Right atrium auricular region (tissue), 2 donors: Measurements from ENCODE around the gene RPL36AL. TPM values are rescaled to one million over a fixed set of nuclear protein-coding genes. Genes with fewer than 3 reads are reported as not detected.

Source experiments
- DNase-seq: peaks from one replicate; pipeline ENCODE4 v3.0.0-alpha.2; 2019; ENCODE audit warnings: low spot score
- H3K27ac ChIP-seq, 2 donors: fragments of 200-600 bp; sonication (generic); 1 replicate in 1 of 2; 2 replicates in 1 of 2; pipeline ENCODE4 v1.5.1; 2016 to 2019
- H3K27me3 ChIP-seq, 2 donors: fragments of 200-600 bp; sonication (generic); one replicate each; pipeline versions ENCODE4 v1.5.1 to v1.6.0; 2017 to 2019
- H3K36me3 ChIP-seq: fragments of 200-600 bp; sonication (generic); one replicate; pipeline ENCODE4 v1.5.1; 2016
- H3K4me1 ChIP-seq, 2 donors: fragments of 200-600 bp; sonication (generic); one replicate each; pipeline versions ENCODE4 v1.5.1 to v1.6.0; 2017 to 2019
- H3K4me3 ChIP-seq, 2 donors: fragments of 200-600 bp; sonication (generic); 1 replicate in 1 of 2; 2 replicates in 1 of 2; pipeline ENCODE4 v1.5.1; 2017 to 2019; ENCODE audit warnings: mild to moderate bottlenecking in 1 of 2, moderate library complexity in 1 of 2
- H3K9me3 ChIP-seq, 2 donors: fragments of 200-600 bp; sonication (generic); one replicate each; pipeline ENCODE4 v1.5.1; 2019
- total RNA-seq, 2 donors: library from RNA; depleted of rRNA; stranded (reverse); fragments of >200 nt; gene quantifications; one replicate each; pipeline ENCODE4 v1.1.0, GENCODE V29; 2016
- TF ChIP-seq, protein P1 (sequence below), 2 donors: fragments of 200-600 bp; sonication (generic); IDR thresholded peaks; one replicate each; pipeline ENCODE4 v1.5.1; 2019; ENCODE audit warnings: antibody characterized with exemption in 2 of 2

Gene RPL36AL
- total RNA-seq, 2 donors from 2014 or later = 133 to 301 TPM

DNA sequence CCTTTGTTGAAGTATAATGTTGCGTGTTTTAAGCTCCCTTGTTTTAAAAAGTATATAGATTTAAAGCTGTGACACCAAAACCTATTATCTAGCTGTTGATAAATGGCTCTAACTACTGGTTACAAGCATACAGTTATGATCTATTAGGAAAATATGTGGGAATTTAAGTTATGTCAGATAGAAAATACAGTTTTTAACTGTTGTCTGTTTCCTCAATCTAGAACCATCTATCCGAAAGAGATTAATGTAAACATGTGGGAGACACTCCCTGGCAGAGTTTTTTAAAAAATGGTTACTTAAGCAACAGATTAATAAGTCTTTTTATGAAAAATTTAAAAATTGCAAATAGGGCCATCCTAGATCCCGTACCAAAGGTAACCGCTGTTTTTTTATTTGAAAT lies 8.2 kb downstream of the RPL36AL start:
- TF ChIP-seq, protein P1, sequence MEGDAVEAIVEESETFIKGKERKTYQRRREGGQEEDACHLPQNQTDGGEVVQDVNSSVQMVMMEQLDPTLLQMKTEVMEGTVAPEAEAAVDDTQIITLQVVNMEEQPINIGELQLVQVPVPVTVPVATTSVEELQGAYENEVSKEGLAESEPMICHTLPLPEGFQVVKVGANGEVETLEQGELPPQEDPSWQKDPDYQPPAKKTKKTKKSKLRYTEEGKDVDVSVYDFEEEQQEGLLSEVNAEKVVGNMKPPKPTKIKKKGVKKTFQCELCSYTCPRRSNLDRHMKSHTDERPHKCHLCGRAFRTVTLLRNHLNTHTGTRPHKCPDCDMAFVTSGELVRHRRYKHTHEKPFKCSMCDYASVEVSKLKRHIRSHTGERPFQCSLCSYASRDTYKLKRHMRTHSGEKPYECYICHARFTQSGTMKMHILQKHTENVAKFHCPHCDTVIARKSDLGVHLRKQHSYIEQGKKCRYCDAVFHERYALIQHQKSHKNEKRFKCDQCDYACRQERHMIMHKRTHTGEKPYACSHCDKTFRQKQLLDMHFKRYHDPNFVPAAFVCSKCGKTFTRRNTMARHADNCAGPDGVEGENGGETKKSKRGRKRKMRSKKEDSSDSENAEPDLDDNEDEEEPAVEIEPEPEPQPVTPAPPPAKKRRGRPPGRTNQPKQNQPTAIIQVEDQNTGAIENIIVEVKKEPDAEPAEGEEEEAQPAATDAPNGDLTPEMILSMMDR (IDR thresholded peaks at IDR 0.05) = no peak
- H3K27me3 ChIP-seq = no peaks in the 10 kb centered on the region
- H3K36me3 ChIP-seq = no peaks in the 10 kb centered on the region
- no peak overlapping the region for H3K4me3 ChIP-seq
- no peak overlapping the region for H3K27ac ChIP-seq
- H3K9me3 ChIP-seq = no peaks in the 10 kb centered on the region
- H3K4me1 ChIP-seq = no peaks in the 10 kb centered on the region
- DNase-seq = no peak

DNA sequence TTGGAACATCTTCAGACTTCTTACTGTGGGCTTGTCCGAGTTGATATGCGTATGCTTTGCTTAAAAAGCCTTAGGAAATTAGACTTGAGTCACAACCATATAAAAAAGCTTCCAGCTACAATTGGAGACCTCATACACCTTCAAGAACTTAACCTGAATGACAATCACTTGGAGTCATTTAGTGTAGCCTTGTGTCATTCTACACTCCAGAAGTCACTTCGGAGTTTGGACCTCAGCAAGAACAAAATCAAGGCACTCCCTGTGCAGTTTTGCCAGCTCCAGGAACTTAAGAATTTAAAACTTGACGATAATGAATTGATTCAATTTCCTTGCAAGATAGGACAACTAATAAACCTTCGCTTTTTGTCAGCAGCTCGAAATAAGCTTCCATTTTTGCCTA lies 12.8 kb downstream of the RPL36AL start:
- Histone ChIP-seq H3K36me3 (no peaks in the 10 kb centered on the region), H3K4me3 (no peak overlapping the region), H3K4me1 (no peaks in the 10 kb centered on the region), H3K9me3 (no peaks in the 10 kb centered on the region), H3K27me3 (no peaks in the 10 kb centered on the region), H3K27ac (no peak overlapping the region)
- DNase-seq = no peak
- TF ChIP-seq, protein P1 (IDR thresholded peaks at IDR 0.05) = no peak

DNA sequence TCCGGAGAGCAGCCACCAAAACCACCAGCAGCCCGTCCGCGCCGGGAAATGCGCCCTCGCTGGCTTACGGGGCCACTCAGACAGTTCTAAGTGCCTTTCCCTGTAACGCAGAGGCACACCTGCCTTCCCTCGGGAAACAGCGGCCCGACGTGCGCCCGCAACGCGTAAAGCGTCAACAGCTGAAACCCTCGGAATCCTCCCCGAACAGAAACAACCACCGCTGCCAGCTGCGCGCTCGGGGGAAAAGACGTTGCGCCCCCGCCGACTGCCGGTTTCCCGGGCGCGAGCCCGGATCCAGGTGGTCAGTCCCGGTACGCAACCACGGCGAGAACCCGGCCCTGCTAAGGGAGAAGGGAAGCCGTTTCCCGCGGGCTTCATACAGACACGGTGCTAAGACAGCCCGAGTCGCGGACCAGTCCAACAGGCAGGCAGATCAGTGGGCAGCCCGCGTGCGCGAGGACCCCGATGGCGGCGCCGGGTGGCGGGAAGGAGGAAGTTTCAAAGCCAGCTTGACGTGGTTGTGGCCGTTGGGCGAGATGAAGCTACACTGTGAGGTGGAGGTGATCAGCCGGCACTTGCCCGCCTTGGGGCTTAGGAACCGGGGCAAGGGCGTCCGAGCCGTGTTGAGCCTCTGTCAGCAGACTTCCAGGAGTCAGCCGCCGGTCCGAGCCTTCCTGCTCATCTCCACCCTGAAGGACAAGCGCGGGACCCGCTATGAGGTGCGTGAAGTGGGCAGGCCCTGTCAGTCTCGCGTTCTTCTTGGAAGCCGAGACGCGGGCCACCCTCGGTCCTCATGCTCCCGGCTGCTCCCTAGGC lies 21.7 kb downstream of the RPL36AL start, which contains the start of gene LRR1:
Gene LRR1 (plus strand): TSS at position 456 of the 816 bp plus-strand sequence. CDS start 81 bp downstream, at position 537.
- peak within 1 kb of the TSS; percentile 92 to 97 for H3K27ac ChIP-seq
- no peaks in the 10 kb centered on the region for H3K36me3 ChIP-seq
- TF ChIP-seq, protein P1 (IDR thresholded peaks at IDR 0.05) = peak in 1 of 2 donors; percentile 15
- H3K4me3 ChIP-seq = peak within 1 kb of the TSS; percentile 74 to 82
- peak; percentile 86 for DNase-seq
- H3K9me3 ChIP-seq = no peaks in the 10 kb centered on the region
- H3K27me3 ChIP-seq = no peaks in the 10 kb centered on the region
- peaks cover 0 to 25% of the 10 kb centered on the region in 2 donors for H3K4me1 ChIP-seq

DNA sequence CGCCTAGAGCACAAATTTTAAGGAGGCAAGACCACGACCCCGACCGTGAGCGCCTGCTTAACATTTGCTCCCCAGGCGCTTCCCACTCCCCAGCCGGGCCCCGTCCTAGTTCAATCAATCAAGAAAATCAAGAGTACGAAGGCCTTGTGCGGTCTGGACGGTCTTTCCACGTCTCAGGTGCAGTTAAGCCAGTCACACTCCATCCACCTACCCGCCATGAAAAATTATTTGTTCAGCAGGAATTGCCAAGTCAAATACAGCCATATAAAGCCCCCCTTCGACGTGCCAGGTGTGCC lies 22.3 kb downstream of the RPL36AL start:
- peak overlapping the region; percentile 74 to 82 for H3K4me3 ChIP-seq
- H3K27me3 ChIP-seq = no peaks in the 10 kb centered on the region
- peaks cover 0 to 25% of the 10 kb centered on the region in 2 donors for H3K4me1 ChIP-seq
- no peak for DNase-seq
- no peaks in the 10 kb centered on the region for H3K36me3 ChIP-seq
- no peaks in the 10 kb centered on the region for H3K9me3 ChIP-seq
- H3K27ac ChIP-seq = peak overlapping the region; percentile 92 to 97
- TF ChIP-seq, protein P1 (IDR thresholded peaks at IDR 0.05) = no peak

DNA sequence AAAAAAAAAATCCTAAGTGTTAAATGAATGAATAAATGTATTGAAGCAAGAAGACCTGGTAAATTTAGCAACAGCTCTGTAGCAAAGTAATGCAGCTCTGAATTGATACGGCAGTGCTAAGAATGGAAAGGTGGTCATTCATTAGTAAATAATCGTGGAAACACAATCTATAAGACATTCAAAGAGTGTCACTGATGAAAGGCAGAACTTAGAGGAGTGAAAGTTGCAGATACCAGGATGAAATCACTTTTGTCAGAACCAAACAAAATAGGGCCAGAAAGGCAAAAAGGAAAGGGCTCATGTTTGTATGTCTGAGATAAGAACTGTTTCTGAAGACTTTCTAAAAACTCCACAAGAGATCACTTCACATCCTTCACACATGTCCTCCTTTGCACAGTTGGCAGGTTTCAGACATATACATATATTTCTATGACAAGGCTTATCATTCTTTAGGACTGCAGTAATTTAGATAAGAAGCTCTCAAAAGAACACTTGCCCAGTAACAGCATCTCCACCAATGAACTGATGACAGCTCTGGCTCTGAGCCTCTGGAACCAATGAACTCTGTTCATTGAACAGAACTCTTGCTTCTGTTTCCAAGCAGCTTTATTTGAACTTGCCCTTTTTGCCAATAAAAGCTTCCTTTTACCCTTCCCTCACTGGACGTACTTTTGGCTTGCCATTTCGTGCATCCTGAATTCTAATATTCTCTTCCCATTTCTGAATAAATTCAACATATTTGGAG lies 25.9 kb downstream of the RPL36AL start:
- peak overlapping the region in 1 of 2 donors; percentile 9 for H3K27ac ChIP-seq
- no peak for DNase-seq
- H3K9me3 ChIP-seq = no peaks in the 10 kb centered on the region
- no peaks in the 10 kb centered on the region for H3K36me3 ChIP-seq
- TF ChIP-seq, protein P1 (IDR thresholded peaks at IDR 0.05) = no peak
- no peak overlapping the region for H3K4me3 ChIP-seq
- H3K27me3 ChIP-seq = no peaks in the 10 kb centered on the region
- H3K4me1 ChIP-seq = peaks cover 0 to 25% of the 10 kb centered on the region in 2 donors
